H1 (cell line): ENCODE measurements around the gene COQ8A. TPM values are rescaled to one million over a fixed set of nuclear protein-coding genes. Genes with fewer than 3 reads are reported as not detected.

Experiments used
- CTCF ChIP-seq, 3 experiments: IDR thresholded peaks; 1 replicate in 2 of 3; 2 replicates in 1 of 3; pipeline versions ENCODE4 v1.5.1 to v1.6.1; 2011; ENCODE audit warnings: low read length in 3 of 3, mild to moderate bottlenecking in 3 of 3, inconsistent platforms in 2 of 3, low read depth in 1 of 3, moderate library complexity in 1 of 3; ENCODE audit not compliant: insufficient read depth in 1 of 3; ENCODE audit errors: control extremely low read depth in 1 of 3
- polyA plus RNA-seq, 7 experiments: library from polyadenylated mRNA; depleted of rRNA in 3 of 7; stranded (reverse) in 5 of 7; unstranded in 2 of 7; fragments of >200 nt in 5 of 7; fragments of 200-250 nt in 2 of 7; gene quantifications; 1 replicate in 5 of 7; 2 replicates in 1 of 7; 4 replicates in 1 of 7; pipeline versions ENCODE4 v1.2.1 to v1.2.3, GENCODE V29; 2011 to 2013; ENCODE audit warnings: missing spikeins in 2 of 7, mixed read lengths in 2 of 7
- total RNA-seq: library from RNA; stranded (reverse); fragmentation: NEBNext Ultra II Directional; extraction: Animal tissue kit (Norgen Biotek cat#: 25700); gene quantifications from 2 replicates; pipeline ENCODE4 v1.2.1, GENCODE V29; 2021

COQ8A gene
- total and polyA plus RNA-seq, 2 of the 8 experiments (the other 6 are each of a cell fraction or from before 2014, with no cell fraction given), result 28.5 to 38.9 TPM

DNA sequence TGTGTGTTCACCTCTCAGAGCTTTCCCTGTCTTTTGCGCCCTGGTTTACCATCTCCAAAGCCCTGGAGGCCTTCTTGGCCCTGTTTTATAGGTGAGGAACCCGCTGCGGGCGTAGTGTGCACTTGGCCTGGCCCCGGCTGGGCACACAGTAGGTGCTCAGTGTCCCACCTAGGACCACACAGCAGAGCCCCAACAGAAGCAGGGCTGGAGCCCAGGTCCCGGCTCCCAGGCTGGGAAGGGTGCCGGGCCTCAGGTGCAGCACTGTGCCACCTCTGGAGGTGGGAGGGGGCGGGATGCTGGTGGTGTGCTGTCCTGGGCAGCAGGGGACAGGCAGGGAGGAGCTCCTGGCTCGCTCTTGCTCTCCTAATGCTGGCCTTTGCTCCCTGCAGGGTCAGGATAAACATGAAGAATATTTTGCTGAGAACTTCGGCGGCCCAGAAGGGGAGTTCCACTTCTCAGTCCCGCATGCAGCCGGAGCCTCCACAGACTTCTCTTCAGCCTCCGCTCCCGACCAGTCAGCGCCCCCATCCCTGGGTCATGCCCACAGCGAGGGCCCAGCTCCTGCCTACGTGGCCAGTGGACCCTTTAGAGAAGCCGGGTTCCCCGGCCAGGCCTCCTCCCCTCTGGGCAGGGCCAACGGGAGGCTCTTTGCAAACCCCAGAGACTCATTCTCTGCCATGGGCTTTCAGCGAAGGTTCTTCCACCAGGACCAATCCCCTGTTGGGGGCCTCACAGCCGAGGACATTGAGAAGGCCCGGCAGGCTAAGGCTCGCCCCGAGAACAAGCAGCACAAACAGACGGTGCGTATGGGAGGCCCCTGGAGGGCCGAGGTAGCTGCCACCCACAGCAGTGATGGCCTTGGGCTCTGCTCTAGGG lies 24.8 kb downstream of the COQ8A start (continued):
- TF ChIP-seq CTCF (IDR thresholded peaks at IDR 0.05; ENCODE audit: control extremely low read depth in 1 of 3, insufficient read depth in 1 of 3, low read depth in 1 of 3, low read length in 3 of 3), result no peak
